SK-N-MC (cell line): ENCODE data around the gene CPAMD8.

ENCODE experiments used
- EZH2 ChIP-seq: fragments of 200-600 bp; sonication (generic); IDR thresholded peaks from one replicate; pipeline ENCODE4 v1.6.1; 2017; ENCODE audit warnings: antibody characterized with exemption
- POLR2AphosphoS5 ChIP-seq: IDR thresholded peaks from 2 replicates; pipeline ENCODE4 v1.6.1; 2012; ENCODE audit warnings: mild to moderate bottlenecking, low read depth, low read length, borderline replicate concordance

GRCh38 chr19:16946951-16947940, 79.4 kb downstream of the CPAMD8 start:
- TF ChIP-seq POLR2AphosphoS5 (no peak), EZH2 (no peak)
